Liver (tissue), 9 donors: ENCODE measurements around the gene WNT5A. TPM values are rescaled to one million over a fixed set of nuclear protein-coding genes. Genes with fewer than 3 reads are reported as not detected.

ENCODE experiments used
- DNase-seq: peaks from one replicate; pipeline ENCODE4 v3.0.0-alpha.2; 2017; ENCODE audit warnings: low spot score
- H3K27ac ChIP-seq, 2 donors: one replicate each; pipeline ENCODE4 v1.7.0; 2013; ENCODE audit warnings: inconsistent platforms in 2 of 2, low read length in 2 of 2, control low read depth in 1 of 2, low read depth in 1 of 2, mild to moderate bottlenecking in 1 of 2
- H3K27me3 ChIP-seq, 4 donors: one replicate each; pipeline versions ENCODE4 v1.6.1 to v1.7.0; 2013; ENCODE audit warnings: low read length in 3 of 4, inconsistent platforms in 1 of 4, mild to moderate bottlenecking in 1 of 4, moderate library complexity in 1 of 4; ENCODE audit not compliant: control insufficient read depth in 4 of 4, insufficient read depth in 4 of 4
- H3K36me3 ChIP-seq, 4 donors: one replicate each; pipeline versions ENCODE4 v1.6.1 to v1.7.0; 2013; ENCODE audit warnings: low read length in 3 of 4, mild to moderate bottlenecking in 3 of 4, low read depth in 1 of 4, moderate library complexity in 1 of 4; ENCODE audit not compliant: control insufficient read depth in 4 of 4, insufficient read depth in 3 of 4
- H3K4me1 ChIP-seq, 4 donors: one replicate each; pipeline versions ENCODE4 v1.6.1 to v1.7.0; 2013; ENCODE audit warnings: low read length in 3 of 4, mild to moderate bottlenecking in 3 of 4, moderate library complexity in 1 of 4; ENCODE audit not compliant: control insufficient read depth in 4 of 4, insufficient read depth in 4 of 4
- H3K4me3 ChIP-seq, 3 donors: one replicate each; pipeline versions ENCODE4 v1.6.1 to v1.7.0; 2013; ENCODE audit warnings: low read length in 3 of 3, control low read depth in 1 of 3, low read depth in 1 of 3, mild to moderate bottlenecking in 1 of 3
- H3K9ac ChIP-seq, 2 donors: one replicate each; pipeline ENCODE4 v1.7.0; 2013; ENCODE audit warnings: low read length in 2 of 2, mild to moderate bottlenecking in 2 of 2, moderate library complexity in 2 of 2, control low read depth in 1 of 2, low read depth in 1 of 2
- H3K9me3 ChIP-seq, 4 donors: one replicate each; pipeline versions ENCODE4 v1.6.1 to v1.7.0; 2013; ENCODE audit warnings: low read length in 3 of 4; ENCODE audit not compliant: control insufficient read depth in 4 of 4
- EGR1 ChIP-seq, 2 donors: IDR thresholded peaks; 2 replicates each; pipeline ENCODE4 v1.6.1; 2016 to 2018; ENCODE audit warnings: antibody characterized with exemption in 2 of 2, low read depth in 2 of 2
- FOXA1 ChIP-seq: IDR thresholded peaks from 2 replicates; pipeline ENCODE4 v1.6.1; 2016; ENCODE audit warnings: antibody characterized with exemption
- FOXA2 ChIP-seq: IDR thresholded peaks from 2 replicates; pipeline ENCODE4 v1.6.1; 2016; ENCODE audit warnings: antibody characterized with exemption
- GABPA ChIP-seq, 2 donors: IDR thresholded peaks in 1 of 2; conservative IDR thresholded peaks in 1 of 2; 2 replicates each; pipeline ENCODE4 v1.6.1; 2016; ENCODE audit warnings: antibody characterized with exemption in 2 of 2, mild to moderate bottlenecking in 1 of 2, moderate library complexity in 1 of 2
- HNF4A ChIP-seq, 2 donors: conservative IDR thresholded peaks; 2 replicates each; pipeline ENCODE4 v1.6.1; 2016; ENCODE audit warnings: antibody characterized with exemption in 2 of 2, mild to moderate bottlenecking in 2 of 2
- HNF4G ChIP-seq: IDR thresholded peaks from 2 replicates; pipeline ENCODE4 v1.6.1; 2016; ENCODE audit warnings: antibody characterized with exemption
- JUND ChIP-seq, 2 donors: IDR thresholded peaks; 2 replicates each; pipeline ENCODE4 v1.6.1; 2016; ENCODE audit warnings: antibody characterized with exemption in 2 of 2
- NR2F2 ChIP-seq: IDR thresholded peaks from 2 replicates; pipeline ENCODE4 v1.6.1; 2016; ENCODE audit warnings: antibody characterized with exemption
- RAD21 ChIP-seq, 2 donors: IDR thresholded peaks; 2 replicates each; pipeline ENCODE4 v1.6.1; 2016; ENCODE audit warnings: antibody characterized with exemption in 2 of 2, mild to moderate bottlenecking in 2 of 2
- RXRA ChIP-seq, 2 donors: IDR thresholded peaks; 2 replicates each; pipeline ENCODE4 v1.6.1; 2017 to 2018; ENCODE audit warnings: antibody characterized with exemption in 2 of 2, mild to moderate bottlenecking in 1 of 2
- SP1 ChIP-seq: IDR thresholded peaks from 2 replicates; pipeline ENCODE4 v1.6.1; 2018; ENCODE audit warnings: antibody characterized with exemption, mild to moderate bottlenecking
- TAF1 ChIP-seq: conservative IDR thresholded peaks from 2 replicates; pipeline ENCODE4 v1.6.1; 2016; ENCODE audit warnings: antibody characterized with exemption, mild to moderate bottlenecking
- YY1 ChIP-seq: IDR thresholded peaks from 2 replicates; pipeline ENCODE4 v1.6.1; 2016; ENCODE audit warnings: antibody characterized with exemption, mild to moderate bottlenecking
- ZBTB33 ChIP-seq: IDR thresholded peaks from 2 replicates; pipeline ENCODE4 v1.6.1; 2016; ENCODE audit warnings: antibody characterized with exemption
- WGBS: extraction: QIAGEN DNeasy Blood & Tissue Kit; methylation state at CpG from one replicate; pipeline ENCODE4 v1.1.7; 2013; 5-methylcytosine and 5-hydroxymethylcytosine counted together
- polyA plus RNA-seq, 2 donors: library from polyadenylated mRNA; stranded (reverse) in 1 of 2; unstranded in 1 of 2; fragments of 200-250 nt in 1 of 2; fragments of >200 nt in 1 of 2; fragmentation: Nextera tagmentation in 1 of 2; extraction: Ambion mirVana in 1 of 2; gene quantifications; one replicate each; pipeline versions ENCODE4 v1.2.1 to v1.2.3, GENCODE V29; 2013 to 2015
- total RNA-seq, 2 donors: library from RNA; depleted of rRNA; stranded (reverse); fragments of >200 nt; gene quantifications; one replicate each; pipeline ENCODE4 v1.2.3, GENCODE V29; 2014
- TF ChIP-seq, protein P1 (sequence below): IDR thresholded peaks from 2 replicates; pipeline ENCODE4 v1.6.1; 2016; ENCODE audit warnings: antibody characterized with exemption
- TF ChIP-seq, protein P2 (sequence below): fragments of 150-350 bp; IDR thresholded peaks from 2 replicates; pipeline ENCODE4 v1.5.1; 2017; ENCODE audit warnings: improper control_type of control experiment, low read depth, low read length; ENCODE audit not compliant: missing input control
- TF ChIP-seq, protein P3 (sequence below): IDR thresholded peaks from 2 replicates; pipeline ENCODE4 v1.6.1; 2016; ENCODE audit warnings: antibody characterized with exemption
- TF ChIP-seq, protein P4 (sequence below): IDR thresholded peaks from 2 replicates; pipeline ENCODE4 v1.6.1; 2016; ENCODE audit warnings: antibody characterized with exemption, mild to moderate bottlenecking
- donor health status: healthy.
- donor health status: healthy.
- donor health status: healthy.
- donor health status: healthy.
- donor health status: healthy.

WNT5A gene
- total and polyA plus RNA-seq, 4 donors: 0.18 to 1.3 (median 0.66) TPM

DNA sequence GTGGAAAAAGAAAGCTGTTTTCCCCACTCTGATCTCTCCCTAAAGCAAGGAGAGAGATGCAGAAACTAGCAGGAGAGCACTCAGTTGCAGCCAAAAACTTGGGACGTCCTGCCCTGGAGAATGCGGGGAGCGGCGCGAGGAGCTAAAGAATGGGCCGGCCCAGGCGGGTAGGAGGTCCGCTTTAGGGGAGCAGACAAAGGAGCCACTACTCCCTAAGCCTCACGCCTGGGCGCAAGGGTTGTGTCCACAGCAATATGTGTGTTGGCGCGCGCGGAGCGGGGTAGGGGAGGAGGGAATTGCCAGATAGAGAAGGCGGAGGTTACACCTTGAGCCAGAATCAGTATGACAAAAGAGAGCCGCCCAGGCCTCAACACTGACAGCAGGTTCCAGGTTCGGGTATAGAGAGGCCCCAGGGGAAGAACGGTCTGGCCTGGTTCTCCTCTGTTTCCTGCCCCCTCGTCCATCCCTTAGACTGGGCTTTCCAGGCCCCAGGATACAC, 2.9 kb downstream of the WNT5A start:
- peaks cover 0 to 5% (median 0%) of the 10 kb centered on the region in 4 donors for H3K36me3 ChIP-seq
- H3K9ac ChIP-seq: no peak overlapping the region
- H3K27me3 ChIP-seq: no peaks in the 10 kb centered on the region
- DNase-seq: no peak
- WGBS: 72% methylated on average over 20 of the region's 20 CpGs
- H3K4me1 ChIP-seq: peaks cover 4 to 42% (median 20%) of the 10 kb centered on the region in 4 donors
- TF ChIP-seq FOXA1: no peak
- no peak for TF ChIP-seq HNF4A (conservative IDR thresholded peaks at IDR 0.05)
- TF ChIP-seq, protein P1, sequence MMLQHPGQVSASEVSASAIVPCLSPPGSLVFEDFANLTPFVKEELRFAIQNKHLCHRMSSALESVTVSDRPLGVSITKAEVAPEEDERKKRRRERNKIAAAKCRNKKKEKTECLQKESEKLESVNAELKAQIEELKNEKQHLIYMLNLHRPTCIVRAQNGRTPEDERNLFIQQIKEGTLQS: no peak
- TF ChIP-seq, protein P2, sequence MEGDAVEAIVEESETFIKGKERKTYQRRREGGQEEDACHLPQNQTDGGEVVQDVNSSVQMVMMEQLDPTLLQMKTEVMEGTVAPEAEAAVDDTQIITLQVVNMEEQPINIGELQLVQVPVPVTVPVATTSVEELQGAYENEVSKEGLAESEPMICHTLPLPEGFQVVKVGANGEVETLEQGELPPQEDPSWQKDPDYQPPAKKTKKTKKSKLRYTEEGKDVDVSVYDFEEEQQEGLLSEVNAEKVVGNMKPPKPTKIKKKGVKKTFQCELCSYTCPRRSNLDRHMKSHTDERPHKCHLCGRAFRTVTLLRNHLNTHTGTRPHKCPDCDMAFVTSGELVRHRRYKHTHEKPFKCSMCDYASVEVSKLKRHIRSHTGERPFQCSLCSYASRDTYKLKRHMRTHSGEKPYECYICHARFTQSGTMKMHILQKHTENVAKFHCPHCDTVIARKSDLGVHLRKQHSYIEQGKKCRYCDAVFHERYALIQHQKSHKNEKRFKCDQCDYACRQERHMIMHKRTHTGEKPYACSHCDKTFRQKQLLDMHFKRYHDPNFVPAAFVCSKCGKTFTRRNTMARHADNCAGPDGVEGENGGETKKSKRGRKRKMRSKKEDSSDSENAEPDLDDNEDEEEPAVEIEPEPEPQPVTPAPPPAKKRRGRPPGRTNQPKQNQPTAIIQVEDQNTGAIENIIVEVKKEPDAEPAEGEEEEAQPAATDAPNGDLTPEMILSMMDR: no peak
- TF ChIP-seq RAD21 (IDR thresholded peaks at IDR 0.05): no peak
- no peak overlapping the region for H3K27ac ChIP-seq
- H3K9me3 ChIP-seq: no peaks in the 10 kb centered on the region
- no peak overlapping the region for H3K4me3 ChIP-seq

DNA sequence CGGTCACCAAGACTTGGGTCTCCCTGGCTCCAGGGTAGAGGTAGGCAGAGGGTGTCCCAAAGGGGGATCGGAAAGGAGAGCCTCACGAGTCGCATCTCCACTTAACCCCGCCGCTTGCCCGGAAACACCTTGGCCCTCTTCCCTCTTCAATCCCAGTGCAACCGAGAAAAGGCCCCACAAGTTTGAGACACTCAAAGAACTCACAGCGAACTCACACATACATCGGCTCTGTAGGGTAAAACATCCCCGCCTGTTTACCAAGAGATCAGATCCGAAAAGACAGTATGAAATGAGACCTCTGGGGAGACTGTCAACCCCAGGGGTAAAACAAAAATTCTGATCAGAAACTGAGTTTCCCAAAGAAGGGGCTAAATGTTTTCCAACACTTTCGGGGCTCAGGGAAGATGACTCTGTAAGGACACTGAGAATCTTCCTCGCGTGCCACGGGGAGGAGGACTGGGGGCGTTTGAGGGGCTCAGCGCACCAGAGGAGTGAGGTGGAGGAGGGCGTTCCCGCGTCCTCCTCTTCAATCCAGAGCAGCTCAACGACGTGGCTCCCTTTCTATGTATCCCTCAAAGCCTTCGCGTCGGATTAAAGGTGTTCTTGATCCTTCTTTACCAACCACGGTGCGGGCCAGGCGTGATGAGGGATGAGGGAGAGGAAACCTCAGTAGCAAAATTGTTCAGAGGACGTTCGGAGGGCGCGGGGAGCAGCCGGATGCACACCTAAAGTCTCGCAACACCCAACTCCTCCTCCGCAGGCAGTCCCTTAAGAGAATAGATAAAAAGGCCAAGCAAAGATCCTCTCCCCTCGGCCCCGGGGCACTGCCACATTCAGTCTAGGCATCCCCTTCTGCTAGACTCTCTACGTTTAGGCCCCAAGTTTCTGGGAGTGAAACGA, 3.7 kb downstream of the WNT5A start:
- Histone ChIP-seq H3K27ac (no peak overlapping the region), H3K4me1 (peaks cover 1 to 37% (median 15%) of the 10 kb centered on the region in 4 donors), H3K4me3 (no peak overlapping the region), H3K9me3 (no peaks in the 10 kb centered on the region), H3K9ac (no peak overlapping the region), H3K27me3 (no peaks in the 10 kb centered on the region), H3K36me3 (peaks cover 0 to 5% (median 0%) of the 10 kb centered on the region in 4 donors)
- DNase-seq: no peak
- 71% methylated on average over 40 of the region's 40 CpGs for WGBS
- TF ChIP-seq HNF4G (no peak), RXRA (IDR thresholded peaks at IDR 0.05) (no peak), TAF1 (no peak), FOXA1 (no peak), HNF4A (conservative IDR thresholded peaks at IDR 0.05) (no peak), SP1 (no peak), RAD21 (IDR thresholded peaks at IDR 0.05) (no peak), GABPA (IDR thresholded peaks at IDR 0.05 in 1 of 2, conservative IDR thresholded peaks at IDR 0.05 in 1 of 2) (no peak), EGR1 (IDR thresholded peaks at IDR 0.05; ENCODE audit: low read depth in 2 of 2) (no peak), YY1 (no peak), FOXA2 (no peak), ZBTB33 (no peak), JUND (IDR thresholded peaks at IDR 0.05) (no peak), NR2F2 (no peak)
- TF ChIP-seq, protein P1: no peak
- TF ChIP-seq, protein P3, sequence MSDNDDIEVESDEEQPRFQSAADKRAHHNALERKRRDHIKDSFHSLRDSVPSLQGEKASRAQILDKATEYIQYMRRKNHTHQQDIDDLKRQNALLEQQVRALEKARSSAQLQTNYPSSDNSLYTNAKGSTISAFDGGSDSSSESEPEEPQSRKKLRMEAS: no peak
- TF ChIP-seq, protein P2: no peak
- TF ChIP-seq, protein P4, sequence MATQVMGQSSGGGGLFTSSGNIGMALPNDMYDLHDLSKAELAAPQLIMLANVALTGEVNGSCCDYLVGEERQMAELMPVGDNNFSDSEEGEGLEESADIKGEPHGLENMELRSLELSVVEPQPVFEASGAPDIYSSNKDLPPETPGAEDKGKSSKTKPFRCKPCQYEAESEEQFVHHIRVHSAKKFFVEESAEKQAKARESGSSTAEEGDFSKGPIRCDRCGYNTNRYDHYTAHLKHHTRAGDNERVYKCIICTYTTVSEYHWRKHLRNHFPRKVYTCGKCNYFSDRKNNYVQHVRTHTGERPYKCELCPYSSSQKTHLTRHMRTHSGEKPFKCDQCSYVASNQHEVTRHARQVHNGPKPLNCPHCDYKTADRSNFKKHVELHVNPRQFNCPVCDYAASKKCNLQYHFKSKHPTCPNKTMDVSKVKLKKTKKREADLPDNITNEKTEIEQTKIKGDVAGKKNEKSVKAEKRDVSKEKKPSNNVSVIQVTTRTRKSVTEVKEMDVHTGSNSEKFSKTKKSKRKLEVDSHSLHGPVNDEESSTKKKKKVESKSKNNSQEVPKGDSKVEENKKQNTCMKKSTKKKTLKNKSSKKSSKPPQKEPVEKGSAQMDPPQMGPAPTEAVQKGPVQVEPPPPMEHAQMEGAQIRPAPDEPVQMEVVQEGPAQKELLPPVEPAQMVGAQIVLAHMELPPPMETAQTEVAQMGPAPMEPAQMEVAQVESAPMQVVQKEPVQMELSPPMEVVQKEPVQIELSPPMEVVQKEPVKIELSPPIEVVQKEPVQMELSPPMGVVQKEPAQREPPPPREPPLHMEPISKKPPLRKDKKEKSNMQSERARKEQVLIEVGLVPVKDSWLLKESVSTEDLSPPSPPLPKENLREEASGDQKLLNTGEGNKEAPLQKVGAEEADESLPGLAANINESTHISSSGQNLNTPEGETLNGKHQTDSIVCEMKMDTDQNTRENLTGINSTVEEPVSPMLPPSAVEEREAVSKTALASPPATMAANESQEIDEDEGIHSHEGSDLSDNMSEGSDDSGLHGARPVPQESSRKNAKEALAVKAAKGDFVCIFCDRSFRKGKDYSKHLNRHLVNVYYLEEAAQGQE: no peak
